AG10803 (cell line): ENCODE results near the gene MPC1.

Experiments
- DNase-seq: peaks from one replicate; pipeline ENCODE4 v3.0.0; 2010; ENCODE audit warnings: low read depth
- H3K4me3 ChIP-seq: 2 replicates; pipeline ENCODE4 v1.5.1; 2011; ENCODE audit warnings: mild to moderate bottlenecking, low read length, control low read depth
- TF ChIP-seq, protein P1 (sequence below): conservative IDR thresholded peaks from 2 replicates; pipeline ENCODE4 v1.5.1; 2011; ENCODE audit warnings: mild to moderate bottlenecking, low read length, control low read depth, inconsistent platforms

The MPC1 gene

DNA sequence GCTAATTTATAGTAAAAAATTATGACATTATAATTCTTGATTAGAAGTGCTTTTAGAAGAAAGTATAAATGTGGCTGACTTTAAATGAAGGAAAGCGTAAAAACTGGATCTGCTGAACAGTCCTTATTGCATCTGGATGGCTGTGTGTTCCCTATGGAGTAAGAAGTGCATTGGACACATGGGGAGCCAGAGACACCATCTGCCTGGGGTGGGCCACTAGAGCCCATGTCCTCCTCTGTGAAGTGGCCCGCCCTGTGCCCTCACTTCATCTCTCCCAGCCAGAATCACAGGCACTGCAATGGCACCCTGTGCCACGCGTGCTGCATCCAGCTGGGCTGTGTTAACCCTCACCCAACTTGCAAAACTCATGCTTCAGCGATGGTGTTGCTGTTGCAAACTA, 27.2 kb downstream of the MPC1 start:
- DNase-seq, result no peak
- no peak overlapping the region for H3K4me3 ChIP-seq
- TF ChIP-seq, protein P1, sequence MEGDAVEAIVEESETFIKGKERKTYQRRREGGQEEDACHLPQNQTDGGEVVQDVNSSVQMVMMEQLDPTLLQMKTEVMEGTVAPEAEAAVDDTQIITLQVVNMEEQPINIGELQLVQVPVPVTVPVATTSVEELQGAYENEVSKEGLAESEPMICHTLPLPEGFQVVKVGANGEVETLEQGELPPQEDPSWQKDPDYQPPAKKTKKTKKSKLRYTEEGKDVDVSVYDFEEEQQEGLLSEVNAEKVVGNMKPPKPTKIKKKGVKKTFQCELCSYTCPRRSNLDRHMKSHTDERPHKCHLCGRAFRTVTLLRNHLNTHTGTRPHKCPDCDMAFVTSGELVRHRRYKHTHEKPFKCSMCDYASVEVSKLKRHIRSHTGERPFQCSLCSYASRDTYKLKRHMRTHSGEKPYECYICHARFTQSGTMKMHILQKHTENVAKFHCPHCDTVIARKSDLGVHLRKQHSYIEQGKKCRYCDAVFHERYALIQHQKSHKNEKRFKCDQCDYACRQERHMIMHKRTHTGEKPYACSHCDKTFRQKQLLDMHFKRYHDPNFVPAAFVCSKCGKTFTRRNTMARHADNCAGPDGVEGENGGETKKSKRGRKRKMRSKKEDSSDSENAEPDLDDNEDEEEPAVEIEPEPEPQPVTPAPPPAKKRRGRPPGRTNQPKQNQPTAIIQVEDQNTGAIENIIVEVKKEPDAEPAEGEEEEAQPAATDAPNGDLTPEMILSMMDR, result no peak

DNA sequence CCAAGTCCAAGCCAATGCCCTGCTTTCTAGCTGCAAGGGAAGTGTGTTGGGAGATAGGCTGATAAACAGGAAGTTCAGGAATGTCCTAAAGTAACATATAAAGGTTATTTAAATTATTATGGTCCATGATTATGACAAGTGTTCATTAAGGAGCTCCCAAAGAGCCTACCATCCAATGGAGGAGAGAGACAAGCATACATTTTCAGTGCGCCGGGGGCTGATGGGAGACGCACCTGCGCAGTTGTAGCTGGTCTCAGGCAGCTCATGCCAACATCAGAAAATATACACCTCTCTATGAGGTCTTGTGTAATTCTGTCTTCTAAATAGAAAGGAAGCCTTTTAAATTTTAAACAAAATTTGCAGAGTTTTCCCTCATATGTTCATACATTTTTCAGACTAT, 27.8 kb downstream of the MPC1 start:
- DNase-seq, result no peak
- TF ChIP-seq, protein P1, result no peak
- no peak overlapping the region for H3K4me3 ChIP-seq

DNA sequence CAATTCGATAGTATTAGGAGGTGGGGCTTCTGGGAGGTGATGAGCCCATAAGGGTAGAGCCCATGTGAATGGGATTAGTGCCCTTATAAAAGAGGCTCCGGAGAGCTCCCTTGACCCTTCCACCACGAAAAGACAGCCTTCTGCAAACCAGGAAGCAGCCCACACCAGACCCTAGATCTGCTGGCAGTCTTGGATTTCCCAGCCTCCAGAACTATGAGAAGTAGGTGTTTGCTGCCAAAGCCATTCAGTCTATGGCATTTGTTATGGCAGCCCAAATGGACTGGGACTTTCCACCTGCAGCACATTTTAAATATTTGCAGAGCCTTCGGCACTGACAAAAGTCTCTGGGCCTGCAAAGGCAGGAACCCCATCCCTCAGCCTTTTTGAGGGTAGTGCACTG, 28.6 kb downstream of the MPC1 start:
- H3K4me3 ChIP-seq, result no peak overlapping the region
- DNase-seq, result no peak
- TF ChIP-seq, protein P1, result no peak

DNA sequence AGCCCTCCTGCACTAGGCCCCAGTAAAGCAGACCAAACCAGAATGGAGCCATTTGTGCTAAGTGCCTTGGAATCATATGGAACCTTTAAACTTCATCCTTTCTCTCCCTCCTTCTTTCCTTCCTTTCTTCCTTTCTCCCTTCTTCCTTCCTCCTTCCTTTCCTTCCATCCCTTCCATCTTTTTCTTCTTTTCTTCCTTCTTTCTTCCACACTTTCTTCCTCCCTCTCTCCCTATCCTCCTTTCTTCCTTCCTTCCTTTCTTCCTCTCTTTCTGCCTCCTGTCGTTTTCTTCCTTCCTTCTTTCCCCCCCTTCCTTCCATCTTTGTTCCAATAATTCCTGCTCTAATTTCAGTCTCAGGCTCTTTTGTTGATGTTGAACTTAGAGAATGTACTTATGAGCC, 29.2 kb downstream of the MPC1 start:
- TF ChIP-seq, protein P1, result no peak
- H3K4me3 ChIP-seq, result no peak overlapping the region
- no peak for DNase-seq

DNA sequence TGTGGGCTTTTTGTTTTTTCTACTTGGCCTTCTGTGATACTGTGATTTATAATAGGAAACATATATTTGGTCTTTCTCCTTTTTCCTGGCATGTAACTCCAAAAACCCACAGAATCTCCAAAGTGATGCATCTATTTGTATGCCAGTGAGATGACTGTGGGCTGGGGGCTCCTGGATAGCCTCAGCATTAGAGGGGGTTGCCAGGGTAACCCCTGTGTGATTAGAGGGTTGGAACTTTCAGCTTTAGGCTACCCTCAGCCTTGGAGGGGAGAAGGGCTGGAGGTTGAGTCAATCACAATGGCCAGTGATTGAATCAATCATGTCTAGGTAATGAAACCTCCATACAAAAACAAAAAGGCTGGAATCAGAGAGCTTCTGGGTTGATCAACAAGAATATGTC, 29.8 kb downstream of the MPC1 start:
- TF ChIP-seq, protein P1, result no peak
- no peak for DNase-seq
- H3K4me3 ChIP-seq, result no peak overlapping the region

DNA sequence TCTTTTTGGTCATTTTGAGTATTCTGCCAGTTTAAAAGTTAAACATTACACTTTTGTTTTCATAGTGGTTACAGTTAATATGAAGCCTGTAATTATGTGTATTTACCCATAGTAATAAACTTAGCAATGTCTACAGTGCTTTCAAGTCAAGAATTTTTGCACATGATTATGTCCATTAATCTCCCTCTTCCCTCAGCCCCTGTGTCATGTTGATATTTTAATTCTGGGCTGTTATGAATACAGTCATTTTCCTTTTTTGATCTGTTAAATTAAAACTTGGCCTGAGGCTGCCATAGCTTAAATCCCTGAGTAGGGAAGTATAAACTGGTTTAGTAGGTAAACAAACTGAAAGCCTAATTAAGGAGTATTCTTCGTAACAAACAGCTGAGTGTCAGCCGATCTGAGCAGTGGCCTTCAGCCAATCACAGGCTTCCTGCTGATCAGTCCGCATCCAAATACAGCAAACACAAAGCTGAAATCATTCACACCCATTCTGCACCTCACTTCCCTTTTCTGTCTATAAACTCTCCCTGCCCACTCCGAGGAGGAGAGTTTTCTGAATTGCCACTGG, 30.9 kb downstream of the MPC1 start:
- TF ChIP-seq, protein P1, result no peak
- no peak overlapping the region for H3K4me3 ChIP-seq
- no peak for DNase-seq

DNA sequence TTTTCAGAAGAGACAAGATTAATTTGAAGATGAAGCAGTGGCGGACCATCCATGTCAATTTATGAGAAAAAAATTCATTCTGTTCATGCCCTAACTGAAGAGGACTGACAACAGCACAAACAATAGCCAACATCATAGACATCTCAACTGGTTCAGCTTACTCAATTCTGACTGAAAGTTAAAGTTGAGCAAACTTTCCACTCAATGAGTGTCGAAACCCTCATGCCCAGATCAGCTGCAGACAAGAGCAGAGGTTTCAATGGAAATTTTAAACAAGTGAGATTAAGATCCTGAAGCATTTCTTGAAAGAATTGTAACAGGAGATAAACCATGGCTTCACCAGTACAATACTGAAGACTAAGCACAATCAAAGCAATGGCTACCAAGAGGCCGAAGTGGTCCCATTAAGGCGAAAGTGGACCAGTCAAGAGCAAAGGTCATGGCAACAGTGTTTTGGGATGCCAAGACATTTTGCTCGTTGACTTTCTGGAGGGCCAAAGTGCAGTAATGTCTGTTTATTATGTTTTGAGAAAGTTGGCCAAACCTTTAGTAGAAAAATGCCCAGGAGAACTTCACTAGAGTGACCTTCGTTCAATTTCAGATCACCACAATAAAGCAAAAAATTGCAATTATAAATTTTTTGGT, 34.3 kb downstream of the MPC1 start:
- TF ChIP-seq, protein P1, result no peak
- no peak for DNase-seq
- no peak overlapping the region for H3K4me3 ChIP-seq
